H7 (cell line): ENCODE data around the gene LHPP. TPM values are rescaled to one million over a fixed set of nuclear protein-coding genes. Genes with fewer than 3 reads are reported as not detected.
A peak's percentile ranks its signal among the peaks of the same experiment; 100 is the strongest.

Experiments used
- DNase-seq: peaks from one replicate; pipeline ENCODE4 v3.0.0; 2012
- H3K27me3 ChIP-seq: 2 replicates; pipeline ENCODE4 v1.6.0; 2011; ENCODE audit warnings: mild to moderate bottlenecking, low read length; ENCODE audit not compliant: control insufficient read depth, insufficient read depth
- H3K36me3 ChIP-seq: replicated peaks from 2 replicates; pipeline ENCODE4 v1.5.1; 2011; ENCODE audit warnings: low read length; ENCODE audit not compliant: control insufficient read depth, insufficient read depth
- H3K4me3 ChIP-seq: 2 replicates; pipeline ENCODE4 v1.5.1; 2011; ENCODE audit warnings: low read depth, mild to moderate bottlenecking, control low read depth, low read length, moderate library complexity; ENCODE audit not compliant: insufficient read depth
- total RNA-seq: library from RNA; depleted of rRNA; stranded (reverse); fragments of >200 nt; shearing (Covaris generic); gene quantifications from 2 replicates; pipeline ENCODE4 v1.2.3, GENCODE V29; 2014

The LHPP gene
- total RNA-seq, 1 experiment from 2014 or later: 26.2 TPM

- Histone ChIP-seq H3K27me3 (no peaks in the 10 kb centered on the region), H3K4me3 (no peak overlapping the region), H3K36me3 (no peaks in the 10 kb centered on the region; the same call in 1 of the 2 replicates)
- DNase-seq: no peak
Measured at GRCh38 chr10:124472071-124472470, 10.4 kb downstream of the LHPP start.

- Histone ChIP-seq H3K36me3 (no peaks in the 10 kb centered on the region; the same call in 1 of the 2 replicates), H3K4me3 (no peak overlapping the region), H3K27me3 (no peaks in the 10 kb centered on the region)
- DNase-seq: no peak
Measured at GRCh38 chr10:124473070-124473469, 11.4 kb downstream of the LHPP start.

- Histone ChIP-seq H3K4me3 (no peak overlapping the region), H3K27me3 (no peaks in the 10 kb centered on the region), H3K36me3 (no peaks in the 10 kb centered on the region; the same call in 1 of the 2 replicates)
- no peak for DNase-seq
Measured at GRCh38 chr10:124474514-124475070, 13.0 kb downstream of the LHPP start.

- no peaks in the 10 kb centered on the region for H3K27me3 ChIP-seq
- no peak for DNase-seq
- H3K4me3 ChIP-seq: no peak overlapping the region
- no peaks in the 10 kb centered on the region; the same call in 1 of the 2 replicates for H3K36me3 ChIP-seq
Measured at GRCh38 chr10:124476043-124476725, 14.6 kb downstream of the LHPP start.

GRCh38 chr10:124477614-124478363 is 16.2 kb downstream of the LHPP start:
- peak; percentile 72 for DNase-seq
- Histone ChIP-seq H3K4me3 (no peak overlapping the region), H3K36me3 (no peaks in the 10 kb centered on the region; the same call in 1 of the 2 replicates), H3K27me3 (no peaks in the 10 kb centered on the region)

GRCh38 chr10:124478515-124478914 is 16.9 kb downstream of the LHPP start:
- no peaks in the 10 kb centered on the region; the same call in 1 of the 2 replicates for H3K36me3 ChIP-seq
- H3K4me3 ChIP-seq: no peak overlapping the region
- H3K27me3 ChIP-seq: no peaks in the 10 kb centered on the region
- no peak for DNase-seq

- Histone ChIP-seq H3K27me3 (no peaks in the 10 kb centered on the region), H3K36me3 (no peaks in the 10 kb centered on the region), H3K4me3 (no peak overlapping the region)
- DNase-seq: peak; percentile 52
Measured at GRCh38 chr10:124480860-124481259, 19.2 kb downstream of the LHPP start.

GRCh38 chr10:124481717-124482116 is 20.1 kb downstream of the LHPP start:
- Histone ChIP-seq H3K4me3 (no peak overlapping the region), H3K27me3 (no peaks in the 10 kb centered on the region), H3K36me3 (no peaks in the 10 kb centered on the region; the same call in 1 of the 2 replicates)
- peak; percentile 43 for DNase-seq

GRCh38 chr10:124482236-124482800 is 20.7 kb downstream of the LHPP start:
- DNase-seq: peak; percentile 36
- no peak overlapping the region for H3K4me3 ChIP-seq
- no peaks in the 10 kb centered on the region; the same call in 1 of the 2 replicates for H3K36me3 ChIP-seq
- no peaks in the 10 kb centered on the region for H3K27me3 ChIP-seq

GRCh38 chr10:124482876-124483275 is 21.3 kb downstream of the LHPP start:
- H3K4me3 ChIP-seq: no peak overlapping the region
- DNase-seq: no peak

GRCh38 chr10:124484031-124484430 is 22.4 kb downstream of the LHPP start:
- DNase-seq: no peak
- Histone ChIP-seq H3K4me3 (no peak overlapping the region), H3K27me3 (no peaks in the 10 kb centered on the region), H3K36me3 (no peaks in the 10 kb centered on the region; the same call in 1 of the 2 replicates)

More at GRCh38 chr10:124482876-124483275, 21.3 kb downstream of the LHPP start:
- Histone ChIP-seq H3K36me3 (no peaks in the 10 kb centered on the region; the same call in 1 of the 2 replicates), H3K27me3 (no peaks in the 10 kb centered on the region)

GRCh38 chr10:124484661-124485060 is 23.0 kb downstream of the LHPP start:
- no peak overlapping the region for H3K4me3 ChIP-seq

GRCh38 chr10:124486635-124487034 is 25.0 kb downstream of the LHPP start:
- H3K4me3 ChIP-seq: no peak overlapping the region
- H3K27me3 ChIP-seq: no peaks in the 10 kb centered on the region
- DNase-seq: no peak
- peaks cover 1% of the 10 kb centered on the region; the same call in 1 of the 2 replicates for H3K36me3 ChIP-seq

More at GRCh38 chr10:124484661-124485060, 23.0 kb downstream of the LHPP start:
- no peak for DNase-seq
- no peaks in the 10 kb centered on the region for H3K27me3 ChIP-seq
- no peaks in the 10 kb centered on the region; the same call in 1 of the 2 replicates for H3K36me3 ChIP-seq

GRCh38 chr10:124491105-124491504 is 29.5 kb downstream of the LHPP start:
- H3K27me3 ChIP-seq: no peaks in the 10 kb centered on the region
- peaks cover 1% of the 10 kb centered on the region; the same call in 1 of the 2 replicates for H3K36me3 ChIP-seq
- no peak overlapping the region for H3K4me3 ChIP-seq
- DNase-seq: no peak
